Parathyroid adenoma (tissue), 2 donors: ENCODE results near the gene COL12A1.

Experiments used
- H2AFZ ChIP-seq: fragments of 300-600 bp; sonication (generic); one replicate; pipeline ENCODE4 v1.7.0; 2017; ENCODE audit warnings: antibody characterized with exemption, mild to moderate bottlenecking
- H3K27ac ChIP-seq: fragments of 300-600 bp; sonication (generic); one replicate; pipeline ENCODE4 v1.7.0; 2017
- H3K27me3 ChIP-seq: fragments of 300-600 bp; sonication (generic); one replicate; pipeline ENCODE4 v1.7.0; 2017; ENCODE audit warnings: low read length; ENCODE audit not compliant: control insufficient read depth, insufficient read depth
- H3K36me3 ChIP-seq: fragments of 300-600 bp; sonication (generic); one replicate; pipeline ENCODE4 v1.7.0; 2017; ENCODE audit warnings: low read length; ENCODE audit not compliant: control insufficient read depth, insufficient read depth
- H3K4me1 ChIP-seq: fragments of 300-600 bp; sonication (generic); one replicate; pipeline ENCODE4 v1.7.0; 2017; ENCODE audit warnings: control low read depth
- H3K4me2 ChIP-seq: fragments of 300-600 bp; sonication (generic); one replicate; pipeline ENCODE4 v1.7.0; 2017; ENCODE audit warnings: low read length
- H3K4me3 ChIP-seq: fragments of 300-600 bp; sonication (generic); one replicate; pipeline ENCODE4 v1.7.0; 2017; ENCODE audit warnings: low read depth, low read length
- H3K79me2 ChIP-seq: fragments of 300-600 bp; sonication (generic); one replicate; pipeline ENCODE4 v1.7.0; 2017; ENCODE audit warnings: control low read depth
- H3K9ac ChIP-seq: fragments of 300-600 bp; sonication (generic); one replicate; pipeline ENCODE4 v1.7.0; 2017; ENCODE audit warnings: mild to moderate bottlenecking
- H3K9me3 ChIP-seq: fragments of 300-600 bp; sonication (generic); one replicate; pipeline ENCODE4 v1.7.0; 2017; ENCODE audit warnings: low read length; ENCODE audit not compliant: control insufficient read depth
- TF ChIP-seq, protein P1 (sequence below): fragments of 300-600 bp; sonication (generic); IDR thresholded peaks from one replicate; pipeline ENCODE4 v1.7.0; 2017; ENCODE audit warnings: antibody characterized with exemption, mild to moderate bottlenecking
- donor health status: primary hyperparathyroidism.

Gene COL12A1

DNA sequence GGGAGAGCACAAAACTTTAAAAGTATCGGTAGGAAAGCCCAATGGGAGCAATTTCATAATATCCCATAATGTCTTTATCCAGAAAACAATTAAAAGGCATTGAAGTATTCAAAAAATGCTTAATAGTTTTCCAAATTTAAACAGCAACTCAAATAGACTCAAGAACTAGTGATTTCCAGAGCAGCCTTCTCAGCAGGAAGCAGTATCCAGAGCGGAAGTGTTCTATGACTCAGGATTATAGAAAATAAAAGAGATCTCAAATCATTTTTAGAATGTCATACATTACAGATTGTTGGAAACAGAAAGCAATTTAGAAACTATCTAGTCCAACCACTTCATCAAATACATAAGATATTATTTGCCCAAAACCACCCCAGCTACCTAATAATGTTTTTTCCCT, 79.3 kb downstream of the COL12A1 start:
- Histone ChIP-seq H3K9me3 (no peaks in the 10 kb centered on the region), H3K27ac (no peak overlapping the region), H3K4me3 (no peak overlapping the region), H3K4me1 (no peaks in the 10 kb centered on the region), H3K27me3 (no peaks in the 10 kb centered on the region), H3K79me2 (no peaks in the 10 kb centered on the region), H3K9ac (no peak overlapping the region), H2AFZ (no peak overlapping the region), H3K4me2 (no peak overlapping the region), H3K36me3 (no peaks in the 10 kb centered on the region)
- TF ChIP-seq, protein P1, sequence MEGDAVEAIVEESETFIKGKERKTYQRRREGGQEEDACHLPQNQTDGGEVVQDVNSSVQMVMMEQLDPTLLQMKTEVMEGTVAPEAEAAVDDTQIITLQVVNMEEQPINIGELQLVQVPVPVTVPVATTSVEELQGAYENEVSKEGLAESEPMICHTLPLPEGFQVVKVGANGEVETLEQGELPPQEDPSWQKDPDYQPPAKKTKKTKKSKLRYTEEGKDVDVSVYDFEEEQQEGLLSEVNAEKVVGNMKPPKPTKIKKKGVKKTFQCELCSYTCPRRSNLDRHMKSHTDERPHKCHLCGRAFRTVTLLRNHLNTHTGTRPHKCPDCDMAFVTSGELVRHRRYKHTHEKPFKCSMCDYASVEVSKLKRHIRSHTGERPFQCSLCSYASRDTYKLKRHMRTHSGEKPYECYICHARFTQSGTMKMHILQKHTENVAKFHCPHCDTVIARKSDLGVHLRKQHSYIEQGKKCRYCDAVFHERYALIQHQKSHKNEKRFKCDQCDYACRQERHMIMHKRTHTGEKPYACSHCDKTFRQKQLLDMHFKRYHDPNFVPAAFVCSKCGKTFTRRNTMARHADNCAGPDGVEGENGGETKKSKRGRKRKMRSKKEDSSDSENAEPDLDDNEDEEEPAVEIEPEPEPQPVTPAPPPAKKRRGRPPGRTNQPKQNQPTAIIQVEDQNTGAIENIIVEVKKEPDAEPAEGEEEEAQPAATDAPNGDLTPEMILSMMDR: no peak

DNA sequence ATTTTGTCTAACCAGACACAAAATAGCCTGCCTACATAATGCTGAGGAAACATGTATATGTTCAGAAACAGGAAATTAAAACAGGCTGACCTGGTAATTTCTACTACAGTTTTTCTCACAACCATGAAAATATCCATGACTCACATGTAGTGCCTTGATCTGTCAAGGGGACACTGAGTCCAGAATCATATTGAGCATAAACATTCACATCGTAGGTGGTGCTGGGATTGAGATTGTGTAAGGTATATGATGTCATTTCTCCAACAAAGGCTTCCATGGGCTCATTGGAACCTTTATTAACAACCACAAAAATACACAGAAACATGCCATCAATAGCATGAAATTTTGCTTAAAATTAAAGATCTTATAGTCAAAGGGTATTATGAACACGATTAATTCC, 80.9 kb downstream of the COL12A1 start:
- Histone ChIP-seq H3K4me1 (no peaks in the 10 kb centered on the region), H3K9ac (no peak overlapping the region), H3K4me2 (no peak overlapping the region), H3K36me3 (peaks cover 2% of the 10 kb centered on the region), H3K79me2 (no peaks in the 10 kb centered on the region), H3K27ac (no peak overlapping the region), H3K27me3 (no peaks in the 10 kb centered on the region), H3K4me3 (no peak overlapping the region), H2AFZ (no peak overlapping the region), H3K9me3 (no peaks in the 10 kb centered on the region)
- TF ChIP-seq, protein P1: no peak

DNA sequence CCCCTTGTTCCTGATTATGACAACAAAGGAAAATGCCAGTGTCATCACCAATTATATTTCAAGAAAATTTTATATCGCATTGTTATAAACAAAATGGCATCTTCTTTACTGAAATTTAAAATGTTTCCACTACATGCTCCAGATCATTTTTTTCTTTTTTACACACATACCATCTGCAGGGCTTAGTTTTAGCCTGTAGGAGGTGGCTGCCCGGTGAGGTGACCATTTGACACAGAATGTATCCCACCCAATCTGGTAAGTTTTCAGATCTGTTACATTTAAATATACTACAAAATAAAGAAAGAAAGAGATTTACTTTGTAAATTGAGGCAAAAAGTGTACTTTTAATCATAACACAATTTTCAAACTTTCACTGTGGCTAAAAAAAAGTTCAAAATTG, 81.8 kb downstream of the COL12A1 start:
- no peak overlapping the region for H3K4me3 ChIP-seq
- H3K79me2 ChIP-seq: no peaks in the 10 kb centered on the region
- no peaks in the 10 kb centered on the region for H3K27me3 ChIP-seq
- TF ChIP-seq, protein P1: no peak
- H3K36me3 ChIP-seq: peaks cover 2% of the 10 kb centered on the region
- H3K9ac ChIP-seq: no peak overlapping the region
- H3K4me2 ChIP-seq: no peak overlapping the region
- no peaks in the 10 kb centered on the region for H3K4me1 ChIP-seq
- H2AFZ ChIP-seq: no peak overlapping the region
- no peaks in the 10 kb centered on the region for H3K9me3 ChIP-seq
- H3K27ac ChIP-seq: no peak overlapping the region

DNA sequence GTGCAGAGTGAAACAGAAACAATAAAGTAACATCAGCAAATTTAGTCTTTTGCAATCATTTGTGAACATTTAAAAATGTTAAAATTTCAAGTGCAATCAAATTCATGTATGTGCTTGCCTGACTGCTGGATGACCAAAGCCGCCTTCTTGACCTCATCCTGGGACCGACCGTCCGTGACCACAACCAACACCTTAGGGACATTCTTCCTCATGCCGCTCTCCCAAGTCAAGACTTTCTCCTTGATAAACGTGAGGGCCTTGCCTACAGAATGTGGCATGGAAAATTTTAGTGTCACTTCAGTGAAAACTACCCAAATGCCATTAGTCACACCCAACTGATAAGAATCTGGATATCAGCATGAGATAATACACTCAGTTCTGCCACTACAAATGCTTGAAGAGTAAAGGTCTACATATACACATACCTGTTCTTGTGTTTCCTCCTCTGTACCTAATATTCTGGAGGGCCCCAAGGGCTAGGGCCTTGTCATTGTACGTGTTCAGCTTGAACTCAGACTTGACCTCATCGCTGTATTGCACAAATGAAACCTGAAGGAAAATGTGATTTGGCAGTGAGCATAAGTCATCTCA, 86.8 kb downstream of the COL12A1 start:
- no peak overlapping the region for H3K9ac ChIP-seq
- H3K36me3 ChIP-seq: peaks cover 2% of the 10 kb centered on the region
- TF ChIP-seq, protein P1: no peak

DNA sequence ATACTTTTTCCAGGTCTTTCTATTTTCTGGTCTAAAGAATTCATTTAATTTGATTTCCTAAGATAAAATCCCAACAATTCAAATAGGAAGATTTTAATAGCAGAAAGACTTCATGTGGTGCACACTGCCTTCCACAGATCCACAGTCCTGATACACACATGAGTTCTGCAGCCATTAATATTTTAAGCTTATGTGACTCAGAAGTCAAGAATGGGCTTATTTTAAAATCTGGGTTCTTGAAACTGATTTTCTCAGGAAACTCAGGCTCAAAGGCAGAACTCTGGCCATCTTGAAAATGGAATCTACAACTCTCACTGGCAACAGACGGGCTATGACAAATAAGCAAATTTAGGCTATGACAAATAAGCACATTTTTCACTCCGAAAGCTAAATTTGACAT, 88.2 kb downstream of the COL12A1 start:
- Histone ChIP-seq H3K9me3 (no peaks in the 10 kb centered on the region), H3K4me2 (no peak overlapping the region), H3K9ac (no peak overlapping the region), H3K79me2 (no peaks in the 10 kb centered on the region), H3K36me3 (peaks cover 2% of the 10 kb centered on the region), H3K27me3 (no peaks in the 10 kb centered on the region), H3K27ac (no peak overlapping the region), H3K4me3 (no peak overlapping the region), H3K4me1 (no peaks in the 10 kb centered on the region), H2AFZ (no peak overlapping the region)
- TF ChIP-seq, protein P1: no peak

More for the DNA sequence above, 86.8 kb downstream of the COL12A1 start:
- H3K79me2 ChIP-seq: no peaks in the 10 kb centered on the region
- H3K4me1 ChIP-seq: no peaks in the 10 kb centered on the region
- no peak overlapping the region for H2AFZ ChIP-seq
- no peaks in the 10 kb centered on the region for H3K27me3 ChIP-seq
- H3K9me3 ChIP-seq: no peaks in the 10 kb centered on the region
- H3K27ac ChIP-seq: no peak overlapping the region
- H3K4me3 ChIP-seq: no peak overlapping the region
- H3K4me2 ChIP-seq: no peak overlapping the region
